HepG2 (cell line): ENCODE results near the gene TPRG1. TPM values are rescaled to one million over a fixed set of nuclear protein-coding genes. Genes with fewer than 3 reads are reported as not detected.

Experiments
- ATAC-seq: fragments of 200-7000 bp; cut with Tn5 transposase; 3 replicates; pipeline ENCODE4 v1.9.1; 2020; ENCODE audit warnings: mild to moderate bottlenecking, moderate library complexity
- BruUV-seq: library from RNA; stranded (reverse); fragments of 400-500 nt; replicated peaks from 2 replicates; lab custom pipeline; 2021; lab: Mats Ljungman, UMichigan
- CTCF ChIA-PET: fragments of 300-600 bp; formaldehyde crosslinking; extraction: SDS; loops from one replicate; lab custom pipeline; 2021; ENCODE audit warnings: low total read pairs, inconsistent platforms, low intra/inter-chr PET ratio; lab: Yijun Ruan, JAX
- POLR2A ChIA-PET: fragments of 350-600 bp; sonication (Branson Sonifier 250); formaldehyde crosslinking; loops from one replicate; lab custom pipeline; 2020; ENCODE audit warnings: antibody characterized with exemption, inconsistent platforms; lab: Yijun Ruan, JAX
- DNase-seq: peaks from one replicate; pipeline ENCODE4 v3.0.0-alpha.2; 2015; ENCODE audit warnings: low spot score
- FAIRE-seq: peaks from 3 replicates; lab custom pipeline; 2011; peaks lifted over from hg19 to GRCh38; lab: Jason Lieb, UNC
- H2AFZ ChIP-seq: one replicate; pipeline ENCODE4 v1.6.1; 2011; ENCODE audit warnings: low read length, inconsistent platforms
- H3K27ac ChIP-seq: fragments of 300-600 bp; 3 replicates; pipeline ENCODE4 v1.8.0; 2011; ENCODE audit warnings: mixed run types, mild to moderate bottlenecking, mixed read lengths, low read length, inconsistent platforms; ENCODE audit not compliant: insufficient read depth; ENCODE audit errors: extremely low read length
- H3K27me3 ChIP-seq, 2 experiments: fragments of 200-600 bp in 1 of 2; 2 replicates in 1 of 2; 3 replicates in 1 of 2; pipeline versions ENCODE4 v1.6.0 to v1.8.0; 2011; ENCODE audit warnings: low read length in 2 of 2, mild to moderate bottlenecking in 2 of 2, moderate library complexity in 2 of 2, inconsistent platforms in 1 of 2; ENCODE audit not compliant: insufficient read depth in 2 of 2, control insufficient read depth in 1 of 2
- H3K36me3 ChIP-seq, 2 experiments: fragments of 200-600 bp in 1 of 2; replicated peaks in 1 of 2; 2 replicates in 1 of 2; 3 replicates in 1 of 2; pipeline versions ENCODE4 v1.5.1 to v1.8.0; 2011; ENCODE audit warnings: low read length in 2 of 2, inconsistent platforms in 1 of 2; ENCODE audit not compliant: insufficient read depth in 2 of 2, control insufficient read depth in 1 of 2
- H3K4me1 ChIP-seq: 2 replicates; pipeline ENCODE4 v1.5.1; 2012; ENCODE audit warnings: low read length, inconsistent platforms; ENCODE audit not compliant: insufficient read depth
- H3K4me2 ChIP-seq: 2 replicates; pipeline ENCODE4 v1.6.0; 2011; ENCODE audit warnings: low read depth, low read length, inconsistent platforms
- H3K4me3 ChIP-seq, 3 experiments: fragments of 200-600 bp in 1 of 3; sonication (generic), shearing (Covaris generic) in 1 of 3; replicated peaks in 1 of 3; 2 replicates each; pipeline ENCODE4 v1.5.1; 2011 to 2016; ENCODE audit warnings: low read length in 3 of 3, inconsistent platforms in 2 of 3, low read depth in 2 of 3, mild to moderate bottlenecking in 2 of 3, control low read depth in 1 of 3, mixed read lengths in 1 of 3; ENCODE audit not compliant: insufficient read depth in 1 of 3
- H3K79me2 ChIP-seq: one replicate; pipeline ENCODE4 v1.6.1; 2011; ENCODE audit warnings: low read length, inconsistent platforms; ENCODE audit not compliant: insufficient read depth
- H3K9ac ChIP-seq: 2 replicates; pipeline ENCODE4 v1.6.0; 2011; ENCODE audit warnings: mild to moderate bottlenecking, low read depth, low read length, inconsistent platforms; ENCODE audit not compliant: insufficient read depth
- H3K9me3 ChIP-seq: 2 replicates; pipeline ENCODE4 v1.5.1; 2012; ENCODE audit warnings: mild to moderate bottlenecking, low read length
- H4K20me1 ChIP-seq: 2 replicates; pipeline ENCODE4 v1.6.0; 2011; ENCODE audit warnings: inconsistent platforms, mild to moderate bottlenecking, low read length, moderate library complexity; ENCODE audit not compliant: insufficient read depth
- DDIT3 ChIP-seq: sonication (generic); formaldehyde crosslinking; IDR thresholded peaks from 2 replicates; pipeline ENCODE4 v1.4.0; 2020; ENCODE audit warnings: mild to moderate bottlenecking, missing genetic modification reagents
- DZIP1 ChIP-seq: sonication (generic); formaldehyde crosslinking; IDR thresholded peaks from 2 replicates; pipeline ENCODE4 v1.5.0; 2020; ENCODE audit warnings: mild to moderate bottlenecking, missing genetic modification reagents
- MAFF ChIP-seq: IDR thresholded peaks from 2 replicates; pipeline ENCODE4 v1.6.1; 2011; ENCODE audit warnings: low read depth, low read length, improper control_type of control experiment
- NFKB2 ChIP-seq: sonication (generic); formaldehyde crosslinking; IDR thresholded peaks from 2 replicates; pipeline ENCODE4 v1.4.0; 2020; ENCODE audit warnings: missing genetic modification reagents, borderline replicate concordance
- ONECUT2 ChIP-seq: sonication (generic); formaldehyde crosslinking; IDR thresholded peaks from 2 replicates; pipeline ENCODE4 v1.4.0; 2020; ENCODE audit warnings: missing genetic modification reagents
- PLRG1 ChIP-seq: fragments of 450-650 bp; conservative IDR thresholded peaks from 2 replicates; pipeline ENCODE4 v1.6.1; 2016
- PTBP1 ChIP-seq: fragments of 200-400 bp; formaldehyde crosslinking; IDR thresholded peaks from 2 replicates; pipeline ENCODE4 v1.6.1; 2018; ENCODE audit warnings: low read length, low read depth; ENCODE audit not compliant: poor library complexity, severe bottlenecking
- ZNF503 ChIP-seq: sonication (generic); formaldehyde crosslinking; IDR thresholded peaks from 2 replicates; pipeline ENCODE4 v1.4.0; 2020; ENCODE audit warnings: missing genetic modification reagents
- ZNF550 ChIP-seq: sonication (generic); formaldehyde crosslinking; IDR thresholded peaks from 2 replicates; pipeline ENCODE4 v1.4.0; 2020; ENCODE audit warnings: mild to moderate bottlenecking, missing genetic modification reagents, borderline replicate concordance
- WGBS: methylation state at CpG from one replicate; pipeline ENCODE4 v1.1.6; 2017; ENCODE audit warnings: low lambda C conversion rate; 5-methylcytosine and 5-hydroxymethylcytosine counted together
- in situ Hi-C: cut with HindIII; loops from 2 replicates; pipeline ENCODE4 v1.10.0; 2017; ENCODE audit warnings: low pct_unique_long_range_greater_than_20kb; ENCODE audit not compliant: extremely low pct_ligation_motif_present
- intact Hi-C: fragments of 100-400 bp; cut with micrococcal nuclease; formaldehyde crosslinking; loops from one replicate; pipeline ENCODE4 v1.10.0; 2022; ENCODE audit not compliant: unreplicated experiment
- polyA plus RNA-seq, 8 experiments: library from polyadenylated mRNA; depleted of rRNA in 3 of 8; stranded (reverse) in 7 of 8; unstranded in 1 of 8; fragments of >200 nt; fragmentation: Illumina TruSeq in 4 of 8; extraction: Trizol in 4 of 8; gene quantifications; 2 replicates each; pipeline versions ENCODE4 v1.2.1 to v1.2.3, GENCODE V29; 2011 to 2016; ENCODE audit warnings: low read depth in 4 of 8, missing spikeins in 1 of 8, mixed read lengths in 1 of 8; ENCODE audit not compliant: insufficient read depth in 1 of 8
- total RNA-seq, 5 experiments: library from RNA; depleted of rRNA; stranded (reverse); fragments of >200 nt; fragmentation: Illumina TruSeq; extraction: Trizol; gene quantifications; 2 replicates each; pipeline ENCODE4 v1.2.3, GENCODE V29; 2016; ENCODE audit warnings: low read depth in 1 of 5
- TF ChIP-seq, protein P1 (sequence below): sonication (generic); formaldehyde crosslinking; IDR thresholded peaks from 2 replicates; pipeline ENCODE4 v1.4.0; 2020; ENCODE audit warnings: missing genetic modification reagents, mild to moderate bottlenecking, borderline replicate concordance

Gene TPRG1
- total and polyA plus RNA-seq, 2 of the 13 experiments (the other 11 are each of a cell fraction or from before 2014, with no cell fraction given), result 0.17 TPM; not detected in 1

DNA sequence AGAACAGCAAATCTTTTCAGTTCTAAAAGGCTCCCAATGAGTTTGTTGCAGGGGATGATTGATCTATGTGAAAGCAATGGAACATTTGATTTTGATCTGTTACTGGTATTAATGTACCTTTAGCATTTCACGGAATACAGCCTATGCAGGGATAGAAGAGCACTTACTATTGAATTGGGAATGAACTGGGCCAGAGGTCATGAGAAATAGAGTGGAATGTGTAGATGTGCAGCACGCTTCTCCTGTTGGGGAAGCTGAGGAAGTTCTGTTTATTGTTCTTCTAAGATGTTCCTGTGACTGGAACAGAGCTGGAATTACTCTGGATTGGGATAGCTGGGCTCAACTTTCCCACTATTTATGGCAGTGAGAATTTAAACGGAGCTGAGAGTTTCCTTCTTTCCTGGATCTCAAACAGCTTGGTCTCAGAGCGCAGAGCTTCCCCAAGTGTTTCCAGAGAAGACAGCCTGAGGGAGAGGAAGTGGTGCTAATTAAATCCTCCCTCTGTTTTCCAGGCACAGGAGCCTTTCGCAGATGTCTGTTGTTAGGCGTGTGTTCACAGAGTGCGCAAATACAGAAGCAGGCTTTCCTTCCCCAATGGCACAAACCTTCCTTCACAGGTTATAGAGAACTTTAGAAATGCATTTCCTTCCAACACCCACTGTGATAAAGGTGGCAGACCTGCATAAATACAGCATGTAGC is 32.5 kb downstream of the TPRG1 start:
- Histone ChIP-seq H3K9ac (no peak overlapping the region), H3K4me3 (no peak overlapping the region), H3K4me2 (no peak overlapping the region), H3K27me3 (peaks cover 0 to 1% of the 10 kb centered on the region in 2 experiments; a peak in 1 of 5 replicates), H3K27ac (no peak overlapping the region), H3K36me3 (no peaks in the 10 kb centered on the region), H4K20me1 (no peaks in the 10 kb centered on the region), H2AFZ (no peak overlapping the region), H3K79me2 (no peaks in the 10 kb centered on the region), H3K9me3 (no peaks in the 10 kb centered on the region), H3K4me1 (no peaks in the 10 kb centered on the region)
- DNase-seq (no peak), FAIRE-seq (no peak), ATAC-seq (no peak)
- ChIA-PET CTCF (no interaction called here), POLR2A (no interaction called here)
- WGBS, result 66% methylated on average over 7 of the region's 7 CpGs
- no TSS peak for BruUV-seq
- in situ Hi-C loops, result no loop called here
- intact Hi-C loops, result no loop called here
- TF ChIP-seq, protein P1, sequence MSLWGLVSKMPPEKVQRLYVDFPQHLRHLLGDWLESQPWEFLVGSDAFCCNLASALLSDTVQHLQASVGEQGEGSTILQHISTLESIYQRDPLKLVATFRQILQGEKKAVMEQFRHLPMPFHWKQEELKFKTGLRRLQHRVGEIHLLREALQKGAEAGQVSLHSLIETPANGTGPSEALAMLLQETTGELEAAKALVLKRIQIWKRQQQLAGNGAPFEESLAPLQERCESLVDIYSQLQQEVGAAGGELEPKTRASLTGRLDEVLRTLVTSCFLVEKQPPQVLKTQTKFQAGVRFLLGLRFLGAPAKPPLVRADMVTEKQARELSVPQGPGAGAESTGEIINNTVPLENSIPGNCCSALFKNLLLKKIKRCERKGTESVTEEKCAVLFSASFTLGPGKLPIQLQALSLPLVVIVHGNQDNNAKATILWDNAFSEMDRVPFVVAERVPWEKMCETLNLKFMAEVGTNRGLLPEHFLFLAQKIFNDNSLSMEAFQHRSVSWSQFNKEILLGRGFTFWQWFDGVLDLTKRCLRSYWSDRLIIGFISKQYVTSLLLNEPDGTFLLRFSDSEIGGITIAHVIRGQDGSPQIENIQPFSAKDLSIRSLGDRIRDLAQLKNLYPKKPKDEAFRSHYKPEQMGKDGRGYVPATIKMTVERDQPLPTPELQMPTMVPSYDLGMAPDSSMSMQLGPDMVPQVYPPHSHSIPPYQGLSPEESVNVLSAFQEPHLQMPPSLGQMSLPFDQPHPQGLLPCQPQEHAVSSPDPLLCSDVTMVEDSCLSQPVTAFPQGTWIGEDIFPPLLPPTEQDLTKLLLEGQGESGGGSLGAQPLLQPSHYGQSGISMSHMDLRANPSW, result no peak

DNA sequence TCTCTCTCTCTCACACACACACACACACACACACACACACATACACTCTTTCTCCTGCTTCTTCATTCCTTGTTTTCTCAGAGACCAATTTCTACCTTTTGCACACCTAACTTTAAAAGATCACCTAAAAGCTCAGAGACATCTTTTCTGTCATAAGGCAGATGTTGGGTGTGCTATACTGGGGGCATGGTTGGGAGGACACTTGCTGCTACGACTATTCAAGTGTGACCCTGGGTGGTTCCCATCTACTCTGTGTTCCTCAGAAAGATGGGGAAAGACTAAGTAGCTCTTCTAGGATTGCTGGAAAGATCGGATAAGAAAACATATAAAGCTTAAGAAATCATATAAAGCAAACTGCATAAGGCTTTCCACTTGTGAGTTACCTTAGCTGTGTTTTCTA is 33.2 kb downstream of the TPRG1 start:
- Histone ChIP-seq H3K36me3 (no peaks in the 10 kb centered on the region), H3K4me1 (no peaks in the 10 kb centered on the region), H3K4me2 (no peak overlapping the region), H3K79me2 (no peaks in the 10 kb centered on the region), H3K9me3 (no peaks in the 10 kb centered on the region), H2AFZ (no peak overlapping the region), H4K20me1 (no peaks in the 10 kb centered on the region), H3K4me3 (no peak overlapping the region), H3K9ac (no peak overlapping the region), H3K27me3 (no peaks in the 10 kb centered on the region; a peak in 1 of 5 replicates), H3K27ac (no peak overlapping the region)
- no TSS peak for BruUV-seq
- FAIRE-seq (no peak), ATAC-seq (no peak), DNase-seq (no peak)
- 3% methylated on average over 2 of the region's 2 CpGs for WGBS
- POLR2A ChIA-PET, result no interaction called here
- intact Hi-C loops (no loop called here), in situ Hi-C loops (no loop called here)
- CTCF ChIA-PET, result no interaction called here
- TF ChIP-seq MAFF (no peak), NFKB2 (CRISPR knock-in tag) (no peak), ZNF550 (CRISPR knock-in tag) (no peak), PTBP1 (no peak), ONECUT2 (CRISPR knock-in tag) (no peak), PLRG1 (no peak), DDIT3 (CRISPR knock-in tag) (no peak), DZIP1 (no peak), ZNF503 (CRISPR knock-in tag) (no peak)
